ENCODE results near the gene RAB19. TPM values are rescaled to one million over a fixed set of nuclear protein-coding genes. Genes with fewer than 3 reads are reported as not detected.

Gene RAB19
- total and polyA plus RNA-seq, 2 of the 8 experiments (the other 6 are each of a cell fraction or from before 2014, with no cell fraction given), result 9.8 to 11.0 TPM

DNA sequence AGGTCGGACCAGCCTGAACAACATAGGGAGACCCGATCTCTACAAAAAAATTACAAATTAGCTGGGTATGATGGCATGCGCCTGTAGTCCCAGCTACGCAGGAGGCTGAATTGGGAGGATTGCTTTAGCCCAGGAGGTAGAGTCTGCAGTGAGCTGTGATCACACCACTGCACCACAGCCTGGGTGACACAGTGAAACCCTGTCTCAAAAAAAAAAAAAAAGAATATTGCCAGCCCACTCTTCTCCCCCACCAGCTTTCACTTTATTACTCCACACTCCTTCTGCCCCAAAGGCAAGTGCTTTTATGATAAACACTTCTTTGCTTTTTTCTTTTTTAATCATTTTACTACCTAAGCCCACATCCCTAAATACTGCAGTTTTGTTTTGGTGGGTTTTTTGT is 14.8 kb downstream of the RAB19 start:
- Histone ChIP-seq H4K5ac (ENCODE audit: insufficient read length, low read depth, low read length) (no peak overlapping the region), H3K9ac (replicated peaks in 1 of 4; ENCODE audit: extremely low read depth in 1 of 4, low read depth in 3 of 4, low read length in 3 of 4) (no peak overlapping the region), H2BK12ac (ENCODE audit: low read depth, low read length) (no peak overlapping the region), H2BK15ac (ENCODE audit: low read length) (no peak overlapping the region), H2BK20ac (ENCODE audit: low read length) (no peak overlapping the region), H3K4me2 (ENCODE audit: insufficient read depth in 1 of 2, low read depth in 2 of 2, low read length in 2 of 2) (no peak overlapping the region), H3K23ac (ENCODE audit: insufficient read length) (no peak overlapping the region), H2AK5ac (ENCODE audit: low read depth, low read length) (no peak overlapping the region), H3K14ac (ENCODE audit: insufficient read length) (no peak overlapping the region), H3K36me3 (ENCODE audit: control insufficient read depth in 2 of 4, insufficient read depth in 4 of 4, low read length in 3 of 4) (no peaks in the 10 kb centered on the region), H3K4me1 (replicated peaks in 1 of 4; ENCODE audit: control insufficient read depth in 3 of 4, insufficient read depth in 4 of 4, low read length in 3 of 4) (no peaks in the 10 kb centered on the region), H2BK5ac (ENCODE audit: low read depth, low read length) (no peak overlapping the region), H2AFZ (ENCODE audit: low read length) (no peak overlapping the region), H3K18ac (ENCODE audit: extremely low read depth, low read length) (no peak overlapping the region), H3K4ac (replicated peaks; ENCODE audit: insufficient read length, low read depth, low read length) (no peak overlapping the region), H4K91ac (replicated peaks; ENCODE audit: insufficient read length, low read length) (no peak overlapping the region), H3K27ac (ENCODE audit: low read depth, low read length) (no peak overlapping the region), H3K4me3 (ENCODE audit: extremely low read depth in 1 of 4, insufficient read depth in 2 of 4, low read depth in 3 of 4, low read length in 4 of 4) (no peak overlapping the region), H4K8ac (ENCODE audit: extremely low read depth, insufficient read depth, low read length) (no peak overlapping the region), H3K79me2 (ENCODE audit: control insufficient read depth in 1 of 2, insufficient read depth in 2 of 2, low read length in 2 of 2) (no peaks in the 10 kb centered on the region), H3K23me2 (ENCODE audit: low read depth, low read length) (0 out of 2 replicates have a peak, but pooled peaks cover 1% of the 10 kb centered on the region), H3K56ac (replicated peaks; ENCODE audit: insufficient read length, low read depth, low read length) (no peak overlapping the region), H2BK120ac (replicated peaks; ENCODE audit: low read depth, low read length) (no peak overlapping the region), H3K27me3 (replicated peaks in 1 of 4; ENCODE audit: control insufficient read depth in 3 of 4, extremely low read depth in 1 of 4, insufficient read depth in 3 of 4, low read length in 3 of 4) (no peaks in the 10 kb centered on the region), H4K20me1 (replicated peaks in 1 of 2; ENCODE audit: control insufficient read depth in 1 of 2, insufficient read depth in 2 of 2, low read length in 2 of 2) (no peaks in the 10 kb centered on the region), H3K79me1 (ENCODE audit: low read depth, low read length) (no peaks in the 10 kb centered on the region), H3K9me3 (ENCODE audit: insufficient read depth in 2 of 2, low read depth in 1 of 2, low read length in 1 of 2) (no peaks in the 10 kb centered on the region)
- 96% methylated on average over 4 of the region's 4 CpGs; no CpG with 5 or more reads in 1 of the 2 experiments for WGBS, 2 experiments (ENCODE audit: extremely low coverage in 1 of 2, insufficient coverage in 1 of 2, insufficient read length in 1 of 2, insufficient replicate concordance in 2 of 2, low coverage in 1 of 2, low lambda C conversion rate in 2 of 2, missing lambda C conversion rate in 1 of 2)
- ChIA-PET POLR2A (ENCODE audit: partially characterized antibody) (interaction anchor here (1.5 kb wide), 1 partner anchor 11 kb away, joined by 3 read pairs; no protein-coding TSS in a partner anchor), CTCF (ENCODE audit: partially characterized antibody) (interaction anchor here (0.7 to 2.0 kb wide), 4 partner anchors 24 to 271 kb away, joined by 3 to 8 read pairs (median 4); no protein-coding TSS in a partner anchor)
- DNase-seq (ENCODE audit: low read depth in 1 of 2, low spot score in 2 of 2), result no peak
- TF ChIP-seq YY1 (IDR thresholded peaks at IDR 0.05; ENCODE audit: low read depth, low read length) (no peak), CTBP2 (IDR thresholded peaks at IDR 0.05; ENCODE audit: borderline replicate concordance, insufficient read depth, insufficient read length, low read length) (no peak)
- no peak for FAIRE-seq

Data from H1 (cell line).